H1 (cell line): ENCODE data around the gene CABP1. TPM values are rescaled to one million over a fixed set of nuclear protein-coding genes. Genes with fewer than 3 reads are reported as not detected.

Experiments
- CTCF ChIA-PET: fragments of 300-600 bp; sonication (Branson Sonifier 250); formaldehyde crosslinking; loops from one replicate; lab custom pipeline; 2021; ENCODE audit not compliant: partially characterized antibody; lab: Charles Lee
- POLR2A ChIA-PET: fragments of 300-600 bp; sonication (Branson Sonifier 250); formaldehyde crosslinking; loops from one replicate; lab custom pipeline; 2021; ENCODE audit warnings: inconsistent platforms; ENCODE audit not compliant: partially characterized antibody; lab: Charles Lee
- DNase-seq, 2 experiments: peaks; one replicate each; pipeline versions ENCODE4 v3.0.0 to v3.0.0-alpha.2; 2010 to 2022; ENCODE audit warnings: low spot score in 2 of 2, low read depth in 1 of 2, mixed read lengths in 1 of 2
- FAIRE-seq: peaks from 2 replicates; lab custom pipeline; 2011; peaks lifted over from hg19 to GRCh38; lab: Jason Lieb, UNC
- H2AFZ ChIP-seq: 2 replicates; pipeline ENCODE4 v1.8.1; 2012; ENCODE audit warnings: low read length, inconsistent platforms
- H2AK5ac ChIP-seq: 2 replicates; pipeline ENCODE4 v1.6.1; 2013; ENCODE audit warnings: low read depth, low read length
- H2BK120ac ChIP-seq: replicated peaks from 2 replicates; pipeline ENCODE3; 2013; ENCODE audit warnings: low read depth, low read length, inconsistent platforms
- H2BK12ac ChIP-seq: 2 replicates; pipeline ENCODE4 v1.6.1; 2013; ENCODE audit warnings: low read depth, low read length
- H2BK15ac ChIP-seq: 2 replicates; pipeline ENCODE4 v1.6.1; 2013; ENCODE audit warnings: low read length
- H2BK20ac ChIP-seq: 2 replicates; pipeline ENCODE4 v1.6.1; 2013; ENCODE audit warnings: low read length
- H2BK5ac ChIP-seq: 2 replicates; pipeline ENCODE4 v1.6.1; 2013; ENCODE audit warnings: low read depth, low read length
- H3K14ac ChIP-seq: 2 replicates; pipeline ENCODE4 v1.6.1; 2013; ENCODE audit warnings: inconsistent platforms; ENCODE audit not compliant: insufficient read length
- H3K18ac ChIP-seq: 2 replicates; pipeline ENCODE4 v1.6.1; 2013; ENCODE audit warnings: low read length; ENCODE audit errors: extremely low read depth
- H3K23ac ChIP-seq: 2 replicates; pipeline ENCODE4 v1.6.1; 2013; ENCODE audit warnings: inconsistent platforms; ENCODE audit not compliant: insufficient read length
- H3K23me2 ChIP-seq: 2 replicates; pipeline ENCODE4 v1.6.1; 2013; ENCODE audit warnings: low read depth, low read length
- H3K27ac ChIP-seq: 2 replicates; pipeline ENCODE4 v1.6.1; 2011; ENCODE audit warnings: low read depth, low read length, inconsistent platforms
- H3K27me3 ChIP-seq, 4 experiments: replicated peaks in 1 of 4; 1 replicate in 1 of 4; 2 replicates in 3 of 4; pipeline versions ENCODE4 v1.6.1 to v1.8.1; 2011 to 2013; ENCODE audit warnings: low read length in 3 of 4, mild to moderate bottlenecking in 3 of 4, inconsistent platforms in 2 of 4, mixed read lengths in 2 of 4, moderate library complexity in 1 of 4; ENCODE audit not compliant: control insufficient read depth in 3 of 4, insufficient read depth in 3 of 4; ENCODE audit errors: extremely low read depth in 1 of 4
- H3K36me3 ChIP-seq, 4 experiments: 2 replicates each; pipeline versions ENCODE4 v1.6.1 to v1.8.1; 2011 to 2013; ENCODE audit warnings: mild to moderate bottlenecking in 4 of 4, low read length in 3 of 4, moderate library complexity in 2 of 4, control low read depth in 1 of 4, inconsistent platforms in 1 of 4; ENCODE audit not compliant: insufficient read depth in 4 of 4, control insufficient read depth in 2 of 4
- H3K4ac ChIP-seq: replicated peaks from 2 replicates; pipeline ENCODE3; 2013; ENCODE audit warnings: low read length, low read depth, mixed read lengths, inconsistent platforms; ENCODE audit not compliant: insufficient read length
- H3K4me1 ChIP-seq, 4 experiments: replicated peaks in 1 of 4; 1 replicate in 1 of 4; 2 replicates in 3 of 4; pipeline versions ENCODE4 v1.6.1 to v1.8.1; 2011 to 2013; ENCODE audit warnings: low read length in 3 of 4, inconsistent platforms in 2 of 4, mixed read lengths in 1 of 4; ENCODE audit not compliant: insufficient read depth in 4 of 4, control insufficient read depth in 3 of 4
- H3K4me2 ChIP-seq, 2 experiments: 2 replicates each; pipeline versions ENCODE4 v1.6.1 to v1.8.1; 2011 to 2013; ENCODE audit warnings: low read depth in 2 of 2, low read length in 2 of 2, control low read depth in 1 of 2, inconsistent platforms in 1 of 2, mild to moderate bottlenecking in 1 of 2; ENCODE audit not compliant: insufficient read depth in 1 of 2
- H3K4me3 ChIP-seq, 4 experiments: fragments of 200-600, 300-600 bp in 1 of 4; sonication (generic), shearing (Covaris generic), sonication (Bioruptor Twin) in 1 of 4; 2 replicates each; pipeline versions ENCODE4 v1.5.1 to v1.8.1; 2011 to 2016; ENCODE audit warnings: low read length in 4 of 4, low read depth in 3 of 4, control low read depth in 2 of 4, inconsistent platforms in 2 of 4, mild to moderate bottlenecking in 2 of 4, mixed read lengths in 1 of 4, moderate library complexity in 1 of 4; ENCODE audit not compliant: insufficient read depth in 2 of 4; ENCODE audit errors: extremely low read depth in 1 of 4
- H3K56ac ChIP-seq: replicated peaks from 2 replicates; pipeline ENCODE3; 2013; ENCODE audit warnings: low read depth, mild to moderate bottlenecking, mixed read lengths, low read length, inconsistent platforms; ENCODE audit not compliant: insufficient read length
- H3K79me1 ChIP-seq: 2 replicates; pipeline ENCODE4 v1.6.1; 2013; ENCODE audit warnings: low read depth, low read length, control low read depth
- H3K79me2 ChIP-seq, 2 experiments: 2 replicates each; pipeline versions ENCODE4 v1.6.1 to v1.8.1; 2012 to 2013; ENCODE audit warnings: low read length in 2 of 2, mild to moderate bottlenecking in 2 of 2, inconsistent platforms in 1 of 2; ENCODE audit not compliant: insufficient read depth in 2 of 2, control insufficient read depth in 1 of 2
- H3K9ac ChIP-seq, 4 experiments: replicated peaks in 1 of 4; 1 replicate in 1 of 4; 2 replicates in 3 of 4; pipeline versions ENCODE4 v1.6.1 to v1.8.1; 2011 to 2013; ENCODE audit warnings: low read depth in 3 of 4, low read length in 3 of 4, control low read depth in 2 of 4, mild to moderate bottlenecking in 2 of 4, moderate library complexity in 2 of 4, inconsistent platforms in 1 of 4; ENCODE audit errors: extremely low read depth in 1 of 4
- H3K9me3 ChIP-seq, 2 experiments: 2 replicates each; pipeline versions ENCODE4 v1.6.1 to v1.8.1; 2012 to 2013; ENCODE audit warnings: mild to moderate bottlenecking in 2 of 2, moderate library complexity in 2 of 2, control low read depth in 1 of 2, inconsistent platforms in 1 of 2, low read depth in 1 of 2, low read length in 1 of 2, mixed read lengths in 1 of 2; ENCODE audit not compliant: insufficient read depth in 2 of 2
- H4K20me1 ChIP-seq, 2 experiments: replicated peaks in 1 of 2; 2 replicates each; pipeline versions ENCODE3 to v1.8.1; 2011 to 2013; ENCODE audit warnings: inconsistent platforms in 2 of 2, low read length in 2 of 2, mild to moderate bottlenecking in 1 of 2; ENCODE audit not compliant: insufficient read depth in 2 of 2, control insufficient read depth in 1 of 2
- H4K5ac ChIP-seq: 2 replicates; pipeline ENCODE4 v1.6.1; 2013; ENCODE audit warnings: low read length, low read depth, mixed read lengths, inconsistent platforms; ENCODE audit not compliant: insufficient read length
- H4K8ac ChIP-seq: 2 replicates; pipeline ENCODE4 v1.8.0; 2013; ENCODE audit warnings: mild to moderate bottlenecking, moderate library complexity, low read length, inconsistent platforms; ENCODE audit not compliant: insufficient read depth; ENCODE audit errors: extremely low read depth
- H4K91ac ChIP-seq: replicated peaks from 2 replicates; pipeline ENCODE3; 2013; ENCODE audit warnings: low read length, mixed read lengths, inconsistent platforms; ENCODE audit not compliant: insufficient read length
- BCL11A ChIP-seq, 2 experiments: IDR thresholded peaks; one replicate each; pipeline ENCODE4 v1.6.1; 2011; ENCODE audit warnings: low read depth in 2 of 2, low read length in 2 of 2, mild to moderate bottlenecking in 2 of 2
- CBX8 ChIP-seq: fragments of 300-800, 300-1000 bp; sonication (generic); IDR thresholded peaks from 2 replicates; pipeline ENCODE4 v1.7.1; 2016; ENCODE audit warnings: low read depth, low read length, borderline replicate concordance
- CEBPB ChIP-seq: IDR thresholded peaks from 2 replicates; pipeline ENCODE4 v1.6.1; 2012; ENCODE audit warnings: low read depth, low read length
- GTF2F1 ChIP-seq: IDR thresholded peaks from 2 replicates; pipeline ENCODE4 v1.6.1; 2012; ENCODE audit warnings: low read depth, low read length, improper control_type of control experiment, borderline replicate concordance
- KDM4A ChIP-seq: IDR thresholded peaks from one replicate; pipeline ENCODE4 v1.7.1; 2012; ENCODE audit warnings: low read depth, mild to moderate bottlenecking, moderate library complexity, low read length, inconsistent platforms; ENCODE audit not compliant: severe bottlenecking
- KDM5A ChIP-seq: fragments of 200-600 bp; IDR thresholded peaks from 2 replicates; pipeline ENCODE4 v1.7.1; 2012; ENCODE audit warnings: mild to moderate bottlenecking, low read length, inconsistent platforms, mixed read lengths
- POU5F1 ChIP-seq: IDR thresholded peaks from 2 replicates; pipeline ENCODE4 v1.6.1; 2011; ENCODE audit warnings: low read depth, mild to moderate bottlenecking, low read length, moderate library complexity
- RFX5 ChIP-seq: IDR thresholded peaks from 2 replicates; pipeline ENCODE4 v1.6.1; 2011; ENCODE audit warnings: low read depth, low read length, improper control_type of control experiment, borderline replicate concordance
- SIRT6 ChIP-seq: IDR thresholded peaks from one replicate; pipeline ENCODE4 v1.7.1; 2012; ENCODE audit warnings: low read length, inconsistent platforms
- SP4 ChIP-seq: IDR thresholded peaks from 2 replicates; pipeline ENCODE4 v1.6.1; 2012; ENCODE audit warnings: low read length, inconsistent platforms
- SRF ChIP-seq: IDR thresholded peaks from 2 replicates; pipeline ENCODE4 v1.6.1; 2011; ENCODE audit warnings: mild to moderate bottlenecking, low read depth, low read length, moderate library complexity
- TEAD4 ChIP-seq: IDR thresholded peaks from 2 replicates; pipeline ENCODE4 v1.6.1; 2012; ENCODE audit warnings: low read depth, low read length, inconsistent platforms, mixed read lengths
- ZNF274 ChIP-seq: IDR thresholded peaks from 2 replicates; pipeline ENCODE4 v1.7.0; 2012; ENCODE audit warnings: low read length, borderline replicate concordance; ENCODE audit errors: extremely low read depth
- WGBS, 2 experiments: shearing (Covaris generic) in 1 of 2; methylation state at CpG; one replicate each; pipeline versions ENCODE4 v1.1.6 to v1.1.7; 2013 to 2015; ENCODE audit warnings: low lambda C conversion rate in 2 of 2, mixed read lengths in 2 of 2, inconsistent platforms in 1 of 2, low coverage in 1 of 2, missing lambda C conversion rate in 1 of 2; ENCODE audit not compliant: insufficient replicate concordance in 2 of 2, insufficient coverage in 1 of 2, insufficient read length in 1 of 2; ENCODE audit errors: extremely low coverage in 1 of 2, missing lambda C conversion rate in 1 of 2; 5-methylcytosine and 5-hydroxymethylcytosine counted together
- polyA plus RNA-seq, 7 experiments: library from polyadenylated mRNA; depleted of rRNA in 3 of 7; stranded (reverse) in 5 of 7; unstranded in 2 of 7; fragments of >200 nt in 5 of 7; fragments of 200-250 nt in 2 of 7; gene quantifications; 1 replicate in 5 of 7; 2 replicates in 1 of 7; 4 replicates in 1 of 7; pipeline versions ENCODE4 v1.2.1 to v1.2.3, GENCODE V29; 2011 to 2013; ENCODE audit warnings: missing spikeins in 2 of 7, mixed read lengths in 2 of 7
- total RNA-seq: library from RNA; stranded (reverse); fragmentation: NEBNext Ultra II Directional; extraction: Animal tissue kit (Norgen Biotek cat#: 25700); gene quantifications from 2 replicates; pipeline ENCODE4 v1.2.1, GENCODE V29; 2021
- TF ChIP-seq, protein P1 (sequence below): IDR thresholded peaks from 2 replicates; pipeline ENCODE4 v1.6.1; 2011; ENCODE audit warnings: low read depth, mild to moderate bottlenecking, low read length; ENCODE audit not compliant: insufficient read depth

Gene CABP1
- total and polyA plus RNA-seq, 2 of the 8 experiments (the other 6 are each of a cell fraction or from before 2014, with no cell fraction given): 3.9 to 7.4 TPM

DNA sequence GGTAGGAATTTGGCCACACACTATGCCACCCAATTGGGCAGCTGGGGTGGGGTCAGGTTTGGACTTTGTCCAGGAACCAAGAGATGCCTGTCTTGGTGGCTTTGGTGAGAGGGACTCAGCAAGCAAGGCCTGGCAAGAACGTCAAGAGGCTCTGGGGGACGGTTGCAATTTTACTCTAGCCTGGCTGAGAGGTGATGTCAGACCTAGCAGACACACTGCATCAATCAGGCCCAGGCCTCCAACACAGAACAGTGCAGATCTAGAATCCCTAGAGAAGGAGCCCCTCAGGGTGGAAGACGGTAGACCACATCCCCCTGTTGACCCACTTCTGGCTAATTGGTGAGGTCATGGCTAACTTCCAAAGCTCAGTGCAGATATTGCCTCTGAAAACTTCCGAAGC is 68.2 kb downstream of the CABP1 start:
- no peak for DNase-seq
- Histone ChIP-seq H3K36me3 (peaks cover 0 to 16% (median 4%) of the 10 kb centered on the region in 4 experiments; a peak in 4 of 8 replicates), H3K56ac (no peak overlapping the region), H3K4me1 (peaks cover 5 to 13% (median 9%) of the 10 kb centered on the region in 4 experiments; a peak in 6 of 7 replicates), H4K8ac (no peak overlapping the region), H2BK120ac (no peak overlapping the region), H3K23ac (no peak overlapping the region), H2BK15ac (no peak overlapping the region; the same call in 1 of the 2 replicates), H3K14ac (no peak overlapping the region), H4K20me1 (peaks cover 0 to 6% of the 10 kb centered on the region in 2 experiments), H4K5ac (no peak overlapping the region), H3K79me1 (peaks cover 8% of the 10 kb centered on the region), H3K27me3 (no peaks in the 10 kb centered on the region), H3K23me2 (peaks cover 5% of the 10 kb centered on the region; the same call in 1 of the 2 replicates), H3K18ac (no peak overlapping the region), H3K9ac (no peak overlapping the region; a peak in 1 of 7 replicates), H3K4me2 (no peak overlapping the region), H3K79me2 (peaks cover 0 to 22% of the 10 kb centered on the region in 2 experiments; a peak in 2 of 4 replicates), H2BK5ac (no peak overlapping the region), H3K4me3 (no peak overlapping the region), H2AFZ (no peak overlapping the region), H3K4ac (no peak overlapping the region), H3K27ac (no peak overlapping the region), H2BK12ac (no peak overlapping the region), H4K91ac (no peak overlapping the region), H2AK5ac (no peak overlapping the region), H3K9me3 (no peaks in the 10 kb centered on the region), H2BK20ac (no peak overlapping the region)
- 85% methylated on average over 4 of the region's 4 CpGs; no CpG with 5 or more reads in 1 of the 2 experiments for WGBS, 2 experiments
- FAIRE-seq: no peak
- ChIA-PET CTCF (interaction anchor here (0.8 to 5.4 kb wide), 9 partner anchors 10 to 125 kb away, joined by 3 to 56 read pairs (median 4); partner anchors contain the start of gene CABP1), POLR2A (interaction anchor here (0.6 to 5.4 kb wide), 10 partner anchors 9 to 187 kb away, joined by 3 to 42 read pairs (median 4); partner anchors contain the start of gene POP5)
- TF ChIP-seq SIRT6 (no peak), GTF2F1 (no peak), RFX5 (no peak), KDM5A (no peak), BCL11A (IDR thresholded peaks at IDR 0.05; ENCODE audit: low read depth in 2 of 2, low read length in 2 of 2) (no peak), SP4 (no peak), CBX8 (no peak), ZNF274 (no peak), POU5F1 (no peak), CEBPB (no peak), SRF (no peak), TEAD4 (no peak), KDM4A (no peak)
- TF ChIP-seq, protein P1, sequence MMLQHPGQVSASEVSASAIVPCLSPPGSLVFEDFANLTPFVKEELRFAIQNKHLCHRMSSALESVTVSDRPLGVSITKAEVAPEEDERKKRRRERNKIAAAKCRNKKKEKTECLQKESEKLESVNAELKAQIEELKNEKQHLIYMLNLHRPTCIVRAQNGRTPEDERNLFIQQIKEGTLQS: no peak
